HCT116 (cell line): ENCODE measurements around the gene NKX2-1.

ENCODE experiments used
- EGR1 ChIP-seq: IDR thresholded peaks from 2 replicates; pipeline ENCODE4 v1.6.1; 2012; ENCODE audit warnings: low read depth
- EZH2 ChIP-seq: fragments of 200-600 bp; sonication (generic); IDR thresholded peaks from 2 replicates; pipeline ENCODE4 v1.6.1; 2017; ENCODE audit warnings: antibody characterized with exemption, mixed run types
- EZH2phosphoT487 ChIP-seq: fragments of 200-600 bp; IDR thresholded peaks from 2 replicates; pipeline ENCODE4 v1.6.1; 2018; ENCODE audit warnings: antibody characterized with exemption, borderline replicate concordance
- FOSL1 ChIP-seq: IDR thresholded peaks from 2 replicates; pipeline ENCODE4 v1.6.1; 2012; ENCODE audit warnings: low read depth
- JUND ChIP-seq: IDR thresholded peaks from 2 replicates; pipeline ENCODE4 v1.6.1; 2012
- POLR2A ChIP-seq: IDR thresholded peaks from 2 replicates; pipeline ENCODE4 v1.7.0; 2011; ENCODE audit warnings: borderline replicate concordance; ENCODE audit not compliant: insufficient read depth, insufficient read length; ENCODE audit errors: extremely low read depth
- POLR2AphosphoS5 ChIP-seq: IDR thresholded peaks from 2 replicates; pipeline ENCODE4 v1.6.1; 2011; ENCODE audit warnings: mild to moderate bottlenecking, low read depth, low read length, moderate library complexity
- RAD21 ChIP-seq: IDR thresholded peaks from 2 replicates; pipeline ENCODE4 v1.6.1; 2012; ENCODE audit warnings: low read depth, mild to moderate bottlenecking
- ZNF274 ChIP-seq: fragments of 200-500 bp; sonication (Bioruptor generic); IDR thresholded peaks from 2 replicates; pipeline ENCODE4 v1.6.1; 2014; ENCODE audit warnings: mild to moderate bottlenecking, low read depth, low read length, inconsistent platforms
- TF ChIP-seq, protein P1 (sequence below), 3 experiments: fragments of 200-600 bp in 1 of 3; sonication (generic) in 1 of 3; IDR thresholded peaks in 2 of 3; conservative IDR thresholded peaks in 1 of 3; 2 replicates each; pipeline ENCODE4 v1.5.1; 2012 to 2017; ENCODE audit warnings: low read depth in 2 of 3, low read length in 2 of 3, antibody characterized with exemption in 1 of 3, borderline replicate concordance in 1 of 3, control low read depth in 1 of 3, mild to moderate bottlenecking in 1 of 3, mixed read lengths in 1 of 3, mixed run types in 1 of 3, moderate library complexity in 1 of 3; ENCODE audit not compliant: insufficient read depth in 1 of 3

GRCh38 chr14:36515105-36515593 is 4.9 kb downstream of the NKX2-1 start:
- TF ChIP-seq, protein P1, sequence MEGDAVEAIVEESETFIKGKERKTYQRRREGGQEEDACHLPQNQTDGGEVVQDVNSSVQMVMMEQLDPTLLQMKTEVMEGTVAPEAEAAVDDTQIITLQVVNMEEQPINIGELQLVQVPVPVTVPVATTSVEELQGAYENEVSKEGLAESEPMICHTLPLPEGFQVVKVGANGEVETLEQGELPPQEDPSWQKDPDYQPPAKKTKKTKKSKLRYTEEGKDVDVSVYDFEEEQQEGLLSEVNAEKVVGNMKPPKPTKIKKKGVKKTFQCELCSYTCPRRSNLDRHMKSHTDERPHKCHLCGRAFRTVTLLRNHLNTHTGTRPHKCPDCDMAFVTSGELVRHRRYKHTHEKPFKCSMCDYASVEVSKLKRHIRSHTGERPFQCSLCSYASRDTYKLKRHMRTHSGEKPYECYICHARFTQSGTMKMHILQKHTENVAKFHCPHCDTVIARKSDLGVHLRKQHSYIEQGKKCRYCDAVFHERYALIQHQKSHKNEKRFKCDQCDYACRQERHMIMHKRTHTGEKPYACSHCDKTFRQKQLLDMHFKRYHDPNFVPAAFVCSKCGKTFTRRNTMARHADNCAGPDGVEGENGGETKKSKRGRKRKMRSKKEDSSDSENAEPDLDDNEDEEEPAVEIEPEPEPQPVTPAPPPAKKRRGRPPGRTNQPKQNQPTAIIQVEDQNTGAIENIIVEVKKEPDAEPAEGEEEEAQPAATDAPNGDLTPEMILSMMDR (IDR thresholded peaks at IDR 0.05 in 2 of 3, conservative IDR thresholded peaks at IDR 0.05 in 1 of 3; ENCODE audit: borderline replicate concordance in 1 of 3, insufficient read depth in 1 of 3, low read depth in 2 of 3, low read length in 2 of 3), result no peak
- TF ChIP-seq EGR1, result no peak
- TF ChIP-seq EZH2phosphoT487, result no peak
- no peak for TF ChIP-seq EZH2
- no peak for TF ChIP-seq POLR2AphosphoS5
- TF ChIP-seq JUND, result no peak
- TF ChIP-seq POLR2A, result no peak
- TF ChIP-seq FOSL1, result no peak
- TF ChIP-seq ZNF274, result no peak
- TF ChIP-seq RAD21, result no peak
